CD4-positive, alpha-beta T cell treated with Interleukin-4 for 1 hour (primary cell): ENCODE measurements around the gene ARHGAP15.

Source experiments
- DNase-seq, 2 donors: peaks; one replicate each; pipeline ENCODE4 v3.0.0-alpha.2; 2020 to 2022

ARHGAP15 gene

GRCh38 chr2:143354050-143354750 is 225.0 kb downstream of the ARHGAP15 start:
- DNase-seq: no peak

DNA sequence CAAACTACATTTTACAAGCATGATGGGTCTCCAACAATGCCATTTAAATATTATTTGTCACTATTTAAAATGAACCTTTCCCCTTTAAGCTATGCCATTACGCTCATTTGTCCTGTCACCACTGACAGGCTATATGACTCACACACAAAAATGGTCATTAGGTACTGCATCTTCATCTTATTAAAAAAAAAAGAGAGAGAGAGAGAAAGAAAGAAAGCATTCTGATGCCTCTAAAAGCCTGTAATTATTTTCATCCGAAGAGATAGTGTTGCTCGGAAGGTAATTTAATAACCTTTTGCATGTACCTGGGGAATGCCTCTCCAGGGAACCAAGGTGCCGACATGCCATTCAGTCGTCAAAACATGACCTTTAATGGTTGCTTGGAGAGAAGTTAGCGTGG is 226.7 kb downstream of the ARHGAP15 start:
- no peak for DNase-seq

GRCh38 chr2:143356336-143356735 is 227.1 kb downstream of the ARHGAP15 start:
- DNase-seq: no peak

GRCh38 chr2:143356736-143357446 is 227.7 kb downstream of the ARHGAP15 start:
- DNase-seq: no peak

- DNase-seq: no peak
Measured at GRCh38 chr2:143357966-143358365, 228.7 kb downstream of the ARHGAP15 start.

DNA sequence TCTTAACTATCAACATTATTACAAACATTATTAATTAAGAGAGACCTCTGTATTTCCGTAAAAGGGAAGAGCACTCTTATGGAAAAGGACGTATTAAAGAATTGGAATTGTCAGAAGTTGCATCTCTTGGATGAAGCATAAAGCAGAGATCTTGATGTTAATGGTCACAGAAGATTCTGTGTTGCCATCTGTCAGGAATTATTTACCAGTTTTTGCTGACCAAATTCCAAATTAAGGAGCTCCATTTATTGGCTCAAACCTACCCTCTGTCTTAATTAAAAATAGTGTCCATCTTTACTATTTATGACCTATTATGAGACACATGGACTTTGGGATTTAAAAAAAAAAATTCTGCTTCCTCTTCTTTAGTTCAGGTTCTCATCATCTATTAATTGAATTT is 232.1 kb downstream of the ARHGAP15 start:
- no peak for DNase-seq

GRCh38 chr2:143371616-143372015 is 242.4 kb downstream of the ARHGAP15 start:
- DNase-seq: no peak

DNA sequence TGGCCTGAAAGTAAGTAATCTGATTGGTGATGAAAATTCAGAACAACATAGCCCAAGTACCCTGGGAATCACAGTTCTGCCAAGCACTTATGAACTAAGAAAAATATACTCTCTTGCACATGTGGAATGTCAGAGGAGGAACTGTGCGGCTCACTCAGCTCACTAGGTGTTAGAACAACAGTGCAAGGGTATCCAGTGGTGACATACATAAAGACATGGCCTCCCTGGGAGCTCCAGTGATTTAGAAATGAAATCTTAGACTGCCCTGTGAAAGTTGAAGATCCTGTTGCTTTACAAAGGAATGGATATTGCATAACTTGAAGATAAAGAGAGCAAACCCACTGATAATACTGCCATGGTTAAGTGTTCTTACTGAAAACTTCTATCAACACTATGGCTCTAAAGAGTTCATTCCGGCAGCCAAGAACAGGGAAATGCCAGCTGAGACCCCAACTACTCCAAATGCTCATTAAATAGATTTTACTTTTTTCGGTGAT is 246.2 kb downstream of the ARHGAP15 start:
- DNase-seq: no peak

DNA sequence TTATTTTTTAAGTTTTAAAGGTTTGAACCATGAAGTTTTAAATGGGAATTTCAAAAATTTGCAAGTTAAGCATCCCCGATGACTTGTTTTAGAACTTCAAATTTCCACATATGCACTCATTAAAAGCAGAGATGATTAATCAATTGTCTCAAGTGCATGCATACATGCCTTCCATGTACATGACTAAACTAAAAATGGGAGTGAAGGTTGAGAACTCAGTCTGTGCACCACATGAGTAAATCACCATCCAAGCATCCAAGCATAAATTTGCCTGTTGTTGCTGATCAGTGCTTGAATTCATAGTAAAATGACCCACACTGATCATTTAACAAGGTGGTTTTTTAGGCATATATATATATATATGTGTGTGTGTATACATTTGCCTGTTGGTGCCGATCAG is 249.8 kb downstream of the ARHGAP15 start:
- no peak for DNase-seq

DNA sequence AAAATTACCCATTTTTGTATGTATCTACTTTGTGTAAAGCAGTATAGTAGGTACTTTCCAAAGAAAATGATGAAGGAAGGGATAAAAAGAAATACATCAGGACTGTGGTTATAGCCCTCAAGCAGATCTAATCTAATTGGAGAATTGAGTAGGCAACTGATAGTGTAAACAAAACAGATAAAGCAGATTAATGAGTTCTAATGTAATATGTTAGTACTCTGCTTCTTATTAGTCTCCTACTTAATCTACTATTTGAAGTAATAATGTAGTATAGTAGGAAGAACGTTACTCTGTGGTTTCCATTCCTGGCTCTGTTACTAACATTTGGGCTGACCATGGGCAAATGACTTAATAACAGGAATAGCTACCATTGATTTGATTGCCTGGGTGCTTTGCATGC is 250.7 kb downstream of the ARHGAP15 start:
- no peak for DNase-seq

DNA sequence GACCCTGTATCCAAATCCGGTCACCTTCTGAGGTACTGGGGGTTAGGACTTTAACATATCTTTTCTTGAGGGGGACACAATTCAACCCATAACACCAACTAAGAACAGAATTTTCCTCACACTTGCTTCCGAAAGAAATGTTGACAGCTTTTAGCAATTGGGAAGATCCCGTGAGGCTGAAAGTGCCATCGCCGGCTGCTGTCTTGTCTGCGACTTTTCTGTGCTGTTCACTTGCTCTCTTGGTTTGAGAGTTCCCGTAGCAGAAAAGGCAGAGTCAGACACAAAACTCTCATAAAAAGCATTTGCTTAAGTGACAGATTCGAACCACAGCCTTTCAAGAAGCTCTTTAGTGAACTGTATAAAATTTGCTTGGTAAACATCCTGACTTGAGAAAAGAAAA is 253.4 kb downstream of the ARHGAP15 start:
- DNase-seq: no peak

GRCh38 chr2:143383016-143383415 is 253.8 kb downstream of the ARHGAP15 start:
- no peak for DNase-seq

- DNase-seq: no peak
Measured at GRCh38 chr2:143384111-143384510, 254.9 kb downstream of the ARHGAP15 start.

- DNase-seq: no peak
Measured at GRCh38 chr2:143390171-143390570, 261.0 kb downstream of the ARHGAP15 start.

GRCh38 chr2:143392358-143392757 is 263.1 kb downstream of the ARHGAP15 start:
- DNase-seq: no peak

DNA sequence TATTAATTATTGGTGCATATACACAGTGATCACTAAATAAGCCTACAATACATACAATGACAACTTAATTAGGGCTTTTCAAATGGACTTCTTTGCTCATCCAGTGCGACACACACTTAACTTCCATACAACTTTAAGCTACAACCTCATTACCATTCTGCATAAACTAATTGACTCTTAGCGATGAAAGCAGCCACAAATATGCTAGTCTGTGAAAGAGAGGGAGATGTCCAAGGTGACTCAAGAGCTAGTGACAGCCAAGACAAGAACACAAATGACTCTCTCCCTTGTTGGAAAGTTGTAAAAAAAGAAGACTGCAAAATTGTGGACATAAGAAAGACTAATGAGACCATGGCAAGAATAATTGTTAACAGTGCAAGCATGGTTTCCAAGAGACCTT is 264.8 kb downstream of the ARHGAP15 start:
- no peak for DNase-seq

DNA sequence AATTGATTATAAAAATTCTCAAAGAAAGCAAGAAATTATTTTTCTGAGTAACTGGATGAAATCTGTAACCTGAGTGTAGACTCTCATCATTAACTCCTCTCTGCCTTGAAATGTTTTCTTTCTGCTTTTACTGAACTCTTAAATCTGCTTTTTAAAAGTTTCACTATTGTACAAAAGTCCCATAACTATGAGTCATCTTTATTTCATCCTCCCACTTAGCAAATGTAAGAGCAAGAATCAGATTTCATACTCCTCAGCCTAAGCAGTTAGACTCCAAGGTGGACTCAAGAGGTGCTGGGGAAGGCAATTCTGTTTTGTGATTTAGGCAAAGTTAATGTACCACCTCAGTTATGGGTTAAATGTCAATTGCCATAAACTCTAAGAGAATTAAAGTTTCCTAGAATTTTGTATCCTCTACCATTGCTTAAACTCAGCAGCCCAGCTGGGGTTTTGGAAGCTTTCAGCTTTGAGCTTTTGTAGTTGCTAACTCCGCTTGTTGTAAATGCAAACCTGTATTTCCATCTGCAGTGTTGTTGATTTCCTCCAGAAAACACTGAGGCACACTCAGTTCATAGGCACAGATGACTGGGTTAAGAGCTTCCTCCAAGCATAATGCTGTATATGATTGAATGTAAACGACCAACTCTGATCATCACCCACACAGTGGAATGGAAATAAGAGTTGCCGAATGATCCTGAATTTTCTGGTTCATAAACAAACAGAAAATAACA is 268.8 kb downstream of the ARHGAP15 start:
- DNase-seq: no peak

DNA sequence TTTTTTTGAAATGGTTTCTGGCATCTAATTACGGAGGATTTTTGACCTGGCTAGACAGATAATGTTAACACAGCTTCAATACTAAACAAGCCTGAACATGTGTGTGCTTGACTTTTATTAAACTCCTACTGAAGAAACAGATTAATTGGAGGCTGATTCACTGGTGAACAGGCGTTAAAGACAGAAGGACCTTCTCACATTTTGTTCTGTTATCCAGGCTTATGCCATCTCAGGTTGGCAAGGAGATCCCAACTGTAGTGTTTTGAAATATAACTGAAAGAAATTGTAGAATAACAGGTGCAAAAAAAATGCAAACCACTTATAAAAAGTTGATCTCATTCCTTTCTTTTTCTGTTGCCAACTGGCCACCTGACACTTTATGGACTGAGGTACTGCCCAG is 269.6 kb downstream of the ARHGAP15 start:
- DNase-seq: no peak

DNA sequence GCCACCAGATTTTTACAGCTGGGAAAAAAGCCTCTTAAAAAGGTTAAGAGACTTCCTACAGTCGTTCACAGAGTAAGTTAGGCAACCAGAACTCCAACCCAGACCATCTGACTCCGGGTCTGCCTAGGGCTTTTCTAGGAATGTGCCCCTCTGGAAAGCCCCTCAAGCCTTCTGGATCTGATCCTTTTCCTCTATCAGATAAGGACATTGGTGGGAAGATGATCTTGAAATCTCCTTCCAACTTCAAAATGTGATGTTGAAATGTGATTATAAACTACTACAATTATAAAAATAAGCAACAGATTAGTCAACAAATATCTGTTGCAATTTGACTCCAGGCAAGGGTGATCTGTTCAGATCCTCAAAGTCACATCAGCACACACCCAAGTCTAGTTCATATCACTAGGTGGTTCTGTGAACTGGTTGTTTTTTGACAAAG is 270.4 kb downstream of the ARHGAP15 start:
- DNase-seq: no peak

DNA sequence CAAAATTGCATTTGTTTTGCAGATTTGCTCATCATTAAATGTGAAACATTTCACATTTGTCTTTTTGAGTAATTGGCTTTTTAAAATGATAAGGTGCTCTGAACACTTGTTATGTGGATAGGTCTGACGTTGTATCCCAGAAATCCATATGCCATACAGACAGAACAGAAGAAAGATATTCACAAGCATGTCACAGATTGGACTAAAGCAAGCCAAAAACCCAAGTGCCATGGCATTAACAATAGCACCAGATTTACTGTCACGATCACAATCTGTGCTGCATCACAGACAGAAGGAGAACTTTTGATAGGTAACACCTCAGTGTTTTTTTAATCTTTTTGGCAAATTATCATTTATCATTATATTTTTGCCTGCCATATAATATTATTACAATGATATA is 272.6 kb downstream of the ARHGAP15 start:
- DNase-seq: no peak

- no peak for DNase-seq
Measured at GRCh38 chr2:143402451-143402850, 273.2 kb downstream of the ARHGAP15 start.

DNA sequence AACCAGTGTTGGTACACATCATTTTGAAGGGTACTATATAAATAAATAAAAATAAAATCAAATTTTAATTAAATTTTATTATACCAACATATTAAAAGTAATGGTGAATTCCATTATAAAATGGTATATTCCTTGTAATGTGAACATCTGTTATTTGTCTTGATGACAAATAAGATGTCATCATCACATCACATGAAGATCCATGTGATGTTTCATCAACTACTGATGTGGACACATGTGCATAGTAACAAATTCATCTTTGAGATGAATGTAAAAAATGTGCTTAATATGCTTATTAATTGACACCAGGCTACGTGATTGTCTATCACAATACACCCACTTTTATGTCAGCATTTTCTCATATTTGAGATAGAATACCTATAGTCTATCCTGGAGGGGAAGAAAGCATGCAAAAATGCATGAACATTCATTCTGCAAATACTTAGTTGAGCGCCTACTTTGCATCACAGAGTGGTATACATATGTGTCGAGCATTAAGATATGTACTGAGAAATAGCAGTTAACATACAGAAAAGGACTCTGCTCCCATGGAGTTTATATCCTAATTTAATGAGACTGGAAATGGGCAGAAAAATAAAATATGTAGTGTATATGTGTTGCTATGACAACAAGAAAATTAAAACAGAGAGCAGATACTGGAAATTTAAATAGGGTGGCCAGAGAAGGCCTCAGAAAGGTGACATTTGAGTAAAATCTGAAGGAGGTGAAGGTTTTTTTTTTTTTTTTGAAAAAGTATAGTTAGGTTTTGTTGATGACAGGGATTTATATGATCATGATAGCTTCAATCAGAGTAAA is 281.1 kb downstream of the ARHGAP15 start:
- no peak for DNase-seq

DNA sequence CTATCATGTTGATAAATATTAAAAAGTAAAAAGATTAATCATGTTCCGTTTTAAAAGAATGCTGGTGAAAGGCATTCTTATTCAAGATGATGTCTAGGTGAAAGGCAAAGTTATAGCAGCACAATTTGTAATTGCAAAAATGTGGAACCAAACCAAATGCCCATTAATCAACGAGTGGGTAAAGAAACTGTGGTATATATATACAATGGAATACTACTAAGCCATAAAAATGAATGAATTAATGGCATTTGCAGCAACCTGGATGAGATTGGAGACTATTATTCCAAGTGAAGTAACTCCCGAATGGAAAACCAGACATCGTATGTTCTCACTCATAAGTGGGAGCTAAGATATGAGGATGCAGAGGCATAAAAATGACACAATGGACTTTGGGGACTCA is 286.4 kb downstream of the ARHGAP15 start:
- no peak for DNase-seq
